ENCODE measurements around the gene KRTAP10-1.

The KRTAP10-1 gene

GRCh38 chr21:44509539-44509938 lies 30.5 kb downstream of the KRTAP10-1 start:
- H3K4me3 ChIP-seq (replicated peaks; ENCODE audit: low read depth, low read length) = no peak overlapping the region
- TF ChIP-seq CTCF (IDR thresholded peaks at IDR 0.05; ENCODE audit: low read length, missing control alignments) = no peak
- no peak for DNase-seq (ENCODE audit: low read depth)

GRCh38 chr21:44508711-44509445 lies 31.1 kb downstream of the KRTAP10-1 start:
- no peak overlapping the region for H3K4me3 ChIP-seq (replicated peaks; ENCODE audit: low read depth, low read length)
- TF ChIP-seq CTCF (IDR thresholded peaks at IDR 0.05; ENCODE audit: low read length, missing control alignments) = no peak
- no peak for DNase-seq (ENCODE audit: low read depth)

GRCh38 chr21:44508426-44508710 lies 31.6 kb downstream of the KRTAP10-1 start:
- TF ChIP-seq CTCF (IDR thresholded peaks at IDR 0.05; ENCODE audit: low read length, missing control alignments) = no peak
- H3K4me3 ChIP-seq (replicated peaks; ENCODE audit: low read depth, low read length) = no peak overlapping the region
- DNase-seq (ENCODE audit: low read depth) = no peak

- TF ChIP-seq CTCF (IDR thresholded peaks at IDR 0.05; ENCODE audit: low read length, missing control alignments) = no peak
- H3K4me3 ChIP-seq (replicated peaks; ENCODE audit: low read depth, low read length) = no peak overlapping the region
- DNase-seq (ENCODE audit: low read depth) = no peak
These were observed 32.1 kb downstream of the KRTAP10-1 start for GRCh38 chr21:44507673-44508425.

- no peak overlapping the region for H3K4me3 ChIP-seq (replicated peaks; ENCODE audit: low read depth, low read length)
- DNase-seq (ENCODE audit: low read depth) = no peak
- no peak for TF ChIP-seq CTCF (IDR thresholded peaks at IDR 0.05; ENCODE audit: low read length, missing control alignments)
These were observed 33.4 kb downstream of the KRTAP10-1 start for GRCh38 chr21:44506279-44507255.

GRCh38 chr21:44505673-44506278 lies 34.2 kb downstream of the KRTAP10-1 start:
- no peak for DNase-seq (ENCODE audit: low read depth)
- TF ChIP-seq CTCF (IDR thresholded peaks at IDR 0.05; ENCODE audit: low read length, missing control alignments) = no peak
- H3K4me3 ChIP-seq (replicated peaks; ENCODE audit: low read depth, low read length) = no peak overlapping the region

Data from fibroblast of pulmonary artery (primary cell).